ENCODE measurements around the gene ITPKB.

ITPKB gene

GRCh38 chr1:226630592-226630991 is 108.5 kb downstream of the ITPKB start:
- WGBS, result 90% methylated on average over 3 of the region's 3 CpGs
- Histone ChIP-seq H3K4me3 (ENCODE audit: low read length) (no peak overlapping the region), H3K4me1 (ENCODE audit: insufficient read depth, low read length) (0 out of 2 replicates have a peak, but pooled peaks cover 2% of the 10 kb centered on the region), H3K27ac (ENCODE audit: low read depth, low read length) (no peak overlapping the region), H3K27me3 (ENCODE audit: insufficient read depth, low read length) (peaks cover 15% of the 10 kb centered on the region), H3K36me3 (ENCODE audit: insufficient read depth, low read length) (no peaks in the 10 kb centered on the region), H3K9me3 (ENCODE audit: insufficient read depth, low read depth, low read length) (no peaks in the 10 kb centered on the region), H3K9ac (ENCODE audit: low read depth, low read length) (no peak overlapping the region)

GRCh38 chr1:226629896-226630550 is 109.1 kb downstream of the ITPKB start:
- H3K36me3 ChIP-seq (ENCODE audit: insufficient read depth, low read length), result no peaks in the 10 kb centered on the region
- WGBS, result 87% methylated on average over 6 of the region's 6 CpGs
- no peak overlapping the region for H3K27ac ChIP-seq (ENCODE audit: low read depth, low read length)
- H3K4me3 ChIP-seq (ENCODE audit: low read length), result no peak overlapping the region
- peaks cover 15% of the 10 kb centered on the region for H3K27me3 ChIP-seq (ENCODE audit: insufficient read depth, low read length)
- no peak overlapping the region for H3K9ac ChIP-seq (ENCODE audit: low read depth, low read length)
- no peaks in the 10 kb centered on the region for H3K4me1 ChIP-seq (ENCODE audit: insufficient read depth, low read length)
- no peaks in the 10 kb centered on the region for H3K9me3 ChIP-seq (ENCODE audit: insufficient read depth, low read depth, low read length)

GRCh38 chr1:226629210-226629895 is 109.7 kb downstream of the ITPKB start:
- WGBS, result 94% methylated on average over 18 of the region's 18 CpGs
- Histone ChIP-seq H3K36me3 (ENCODE audit: insufficient read depth, low read length) (no peaks in the 10 kb centered on the region), H3K4me1 (ENCODE audit: insufficient read depth, low read length) (no peaks in the 10 kb centered on the region), H3K4me3 (ENCODE audit: low read length) (no peak overlapping the region), H3K27ac (ENCODE audit: low read depth, low read length) (no peak overlapping the region), H3K9ac (ENCODE audit: low read depth, low read length) (no peak overlapping the region), H3K27me3 (ENCODE audit: insufficient read depth, low read length) (peaks cover 15% of the 10 kb centered on the region), H3K9me3 (ENCODE audit: insufficient read depth, low read depth, low read length) (no peaks in the 10 kb centered on the region)

DNA sequence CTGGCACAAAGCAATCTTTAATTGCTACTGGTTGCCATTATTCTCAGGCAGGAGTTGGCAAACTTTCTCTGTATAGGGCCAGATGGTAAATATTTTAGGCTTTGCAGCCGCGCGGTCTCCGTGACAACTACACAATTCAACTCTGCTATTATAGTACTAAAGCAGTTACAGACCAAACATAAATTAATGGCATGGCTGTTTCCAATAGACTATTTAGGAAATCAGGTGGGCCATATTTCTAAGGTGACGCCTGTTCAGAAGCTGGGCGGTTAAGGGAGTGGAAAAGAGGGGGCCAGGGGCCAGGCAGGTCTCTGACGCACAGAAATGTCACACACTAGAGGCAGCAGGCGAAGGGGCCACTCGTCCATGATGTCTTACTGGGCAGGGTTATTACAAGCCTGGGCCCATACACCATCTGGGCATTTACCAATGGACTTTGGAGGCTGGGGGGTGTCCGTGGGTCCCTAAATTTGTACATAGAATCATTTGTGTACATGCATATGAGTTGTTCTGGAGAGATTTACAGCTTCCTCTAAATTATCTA is 110.4 kb downstream of the ITPKB start:
- Histone ChIP-seq H3K4me1 (ENCODE audit: insufficient read depth, low read length) (no peaks in the 10 kb centered on the region), H3K27ac (ENCODE audit: low read depth, low read length) (no peak overlapping the region), H3K27me3 (ENCODE audit: insufficient read depth, low read length) (peaks cover 15% of the 10 kb centered on the region), H3K9me3 (ENCODE audit: insufficient read depth, low read depth, low read length) (no peaks in the 10 kb centered on the region), H3K4me3 (ENCODE audit: low read length) (no peak overlapping the region), H3K9ac (ENCODE audit: low read depth, low read length) (no peak overlapping the region), H3K36me3 (ENCODE audit: insufficient read depth, low read length) (no peaks in the 10 kb centered on the region)
- 94% methylated on average over 6 of the region's 10 CpGs for WGBS

GRCh38 chr1:226627924-226628611 is 111.0 kb downstream of the ITPKB start:
- H3K4me3 ChIP-seq (ENCODE audit: low read length), result no peak overlapping the region
- no peak overlapping the region for H3K27ac ChIP-seq (ENCODE audit: low read depth, low read length)
- no peaks in the 10 kb centered on the region for H3K9me3 ChIP-seq (ENCODE audit: insufficient read depth, low read depth, low read length)
- 93% methylated on average over 11 of the region's 11 CpGs for WGBS
- no peaks in the 10 kb centered on the region for H3K36me3 ChIP-seq (ENCODE audit: insufficient read depth, low read length)
- no peak overlapping the region for H3K9ac ChIP-seq (ENCODE audit: low read depth, low read length)
- no peaks in the 10 kb centered on the region for H3K4me1 ChIP-seq (ENCODE audit: insufficient read depth, low read length)
- peaks cover 15% of the 10 kb centered on the region for H3K27me3 ChIP-seq (ENCODE audit: insufficient read depth, low read length)

GRCh38 chr1:226627050-226627755 is 111.9 kb downstream of the ITPKB start:
- Histone ChIP-seq H3K9ac (ENCODE audit: low read depth, low read length) (no peak overlapping the region), H3K9me3 (ENCODE audit: insufficient read depth, low read depth, low read length) (no peaks in the 10 kb centered on the region), H3K27ac (ENCODE audit: low read depth, low read length) (no peak overlapping the region), H3K36me3 (ENCODE audit: insufficient read depth, low read length) (no peaks in the 10 kb centered on the region), H3K4me3 (ENCODE audit: low read length) (no peak overlapping the region), H3K27me3 (ENCODE audit: insufficient read depth, low read length) (peaks cover 15% of the 10 kb centered on the region), H3K4me1 (ENCODE audit: insufficient read depth, low read length) (no peaks in the 10 kb centered on the region)
- WGBS, result 77% methylated on average over 6 of the region's 6 CpGs

DNA sequence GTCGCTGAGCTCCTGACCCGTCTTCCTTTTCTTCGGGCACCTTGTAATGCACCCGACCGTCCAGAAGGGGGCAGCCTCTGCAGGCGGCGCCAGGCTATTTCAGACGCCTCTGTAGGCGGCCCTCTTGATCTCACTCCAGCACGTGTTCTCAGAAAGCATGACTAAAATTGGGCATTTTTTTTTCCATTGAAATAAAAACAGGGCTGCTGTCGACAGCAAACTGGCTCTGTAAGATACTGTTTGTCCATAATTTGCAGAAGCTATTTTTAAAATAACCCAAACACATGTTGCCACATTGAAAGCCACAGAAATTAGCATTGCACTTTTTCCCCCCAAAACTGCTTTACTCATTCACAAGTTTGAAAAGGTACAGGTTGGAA is 112.5 kb downstream of the ITPKB start:
- Histone ChIP-seq H3K27me3 (ENCODE audit: insufficient read depth, low read length) (peaks cover 15% of the 10 kb centered on the region), H3K4me1 (ENCODE audit: insufficient read depth, low read length) (no peaks in the 10 kb centered on the region), H3K27ac (ENCODE audit: low read depth, low read length) (no peak overlapping the region), H3K9me3 (ENCODE audit: insufficient read depth, low read depth, low read length) (no peaks in the 10 kb centered on the region), H3K9ac (ENCODE audit: low read depth, low read length) (no peak overlapping the region), H3K36me3 (ENCODE audit: insufficient read depth, low read length) (no peaks in the 10 kb centered on the region), H3K4me3 (ENCODE audit: low read length) (no peak overlapping the region)
- WGBS, result 8% methylated on average over 11 of the region's 11 CpGs

DNA sequence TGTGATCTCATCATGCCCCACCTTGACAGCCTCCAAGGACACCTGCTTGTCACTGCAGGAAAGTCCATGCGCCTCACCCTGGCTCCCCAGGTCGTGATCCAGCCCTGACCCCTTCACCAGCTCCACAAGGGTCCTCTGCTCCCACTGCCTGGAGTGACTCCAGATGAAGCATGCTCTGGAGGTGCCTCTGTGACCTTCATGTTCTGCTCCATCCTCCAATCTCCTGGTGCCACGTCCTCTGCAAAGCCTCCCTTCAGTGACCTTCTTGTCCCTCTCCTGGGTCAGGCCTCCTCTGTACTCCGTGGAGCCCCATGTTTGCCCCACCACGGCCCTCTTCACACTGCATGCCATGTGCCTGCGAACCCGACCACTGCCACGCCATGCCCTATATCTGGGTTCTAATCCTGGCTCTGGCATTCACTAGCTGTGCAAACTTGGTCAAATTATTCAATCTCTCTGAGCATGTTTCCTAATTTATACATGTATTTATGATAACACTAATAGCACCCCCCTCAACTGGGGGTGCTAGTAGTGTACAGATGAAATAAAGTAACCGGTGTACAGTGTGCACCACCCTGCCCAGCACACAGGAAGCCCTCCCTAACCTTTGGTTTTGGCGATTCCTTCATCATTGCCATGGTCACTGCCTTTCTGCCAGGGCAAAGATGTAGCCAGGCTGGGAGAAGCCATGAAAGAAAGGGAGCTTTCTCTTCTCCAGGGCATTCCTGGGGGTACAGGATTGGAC is 113.1 kb downstream of the ITPKB start:
- H3K9ac ChIP-seq (ENCODE audit: low read depth, low read length), result no peak overlapping the region
- peaks cover 15% of the 10 kb centered on the region for H3K27me3 ChIP-seq (ENCODE audit: insufficient read depth, low read length)
- H3K4me3 ChIP-seq (ENCODE audit: low read length), result no peak overlapping the region
- H3K9me3 ChIP-seq (ENCODE audit: insufficient read depth, low read depth, low read length), result no peaks in the 10 kb centered on the region
- no peaks in the 10 kb centered on the region for H3K4me1 ChIP-seq (ENCODE audit: insufficient read depth, low read length)
- H3K27ac ChIP-seq (ENCODE audit: low read depth, low read length), result no peak overlapping the region
- no peaks in the 10 kb centered on the region for H3K36me3 ChIP-seq (ENCODE audit: insufficient read depth, low read length)
- WGBS, result 79% methylated on average over 10 of the region's 10 CpGs

DNA sequence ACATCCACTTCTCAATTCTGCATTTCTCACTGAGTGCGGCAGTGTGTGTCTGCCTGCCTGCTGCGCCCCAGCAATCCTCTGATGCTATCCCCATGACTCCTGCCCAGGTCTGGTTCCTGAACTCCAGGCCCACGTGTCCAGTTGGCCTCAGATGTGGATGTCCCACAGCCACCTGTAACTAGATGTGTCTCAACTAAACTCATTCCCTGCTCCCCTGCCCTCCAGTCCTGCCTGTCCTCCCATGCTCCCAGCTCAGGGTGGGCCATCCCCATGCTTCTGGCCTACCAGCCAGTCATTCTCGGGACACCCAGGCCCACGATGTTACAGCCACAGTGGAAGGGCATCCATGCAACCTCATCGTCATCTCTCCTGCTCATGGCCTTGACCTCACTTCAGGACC is 113.8 kb downstream of the ITPKB start:
- no peak overlapping the region for H3K9ac ChIP-seq (ENCODE audit: low read depth, low read length)
- H3K36me3 ChIP-seq (ENCODE audit: insufficient read depth, low read length), result no peaks in the 10 kb centered on the region
- peaks cover 15% of the 10 kb centered on the region for H3K27me3 ChIP-seq (ENCODE audit: insufficient read depth, low read length)
- H3K4me3 ChIP-seq (ENCODE audit: low read length), result no peak overlapping the region
- 88% methylated on average over 6 of the region's 6 CpGs for WGBS
- no peaks in the 10 kb centered on the region for H3K9me3 ChIP-seq (ENCODE audit: insufficient read depth, low read depth, low read length)
- no peaks in the 10 kb centered on the region for H3K4me1 ChIP-seq (ENCODE audit: insufficient read depth, low read length)
- no peak overlapping the region for H3K27ac ChIP-seq (ENCODE audit: low read depth, low read length)

- no peak overlapping the region for H3K4me3 ChIP-seq (ENCODE audit: low read length)
- no peaks in the 10 kb centered on the region for H3K36me3 ChIP-seq (ENCODE audit: insufficient read depth, low read length)
- H3K27ac ChIP-seq (ENCODE audit: low read depth, low read length), result no peak overlapping the region
- no peak overlapping the region for H3K9ac ChIP-seq (ENCODE audit: low read depth, low read length)
- H3K27me3 ChIP-seq (ENCODE audit: insufficient read depth, low read length), result peaks cover 15% of the 10 kb centered on the region
- WGBS, result 90% methylated on average over 5 of the region's 5 CpGs
- no peaks in the 10 kb centered on the region for H3K9me3 ChIP-seq (ENCODE audit: insufficient read depth, low read depth, low read length)
- no peaks in the 10 kb centered on the region for H3K4me1 ChIP-seq (ENCODE audit: insufficient read depth, low read length)
Observed at GRCh38 chr1:226624526-226624925, 114.6 kb downstream of the ITPKB start.
